ENCODE measurements around the gene NECAB2. TPM values are rescaled to one million over a fixed set of nuclear protein-coding genes. Genes with fewer than 3 reads are reported as not detected.

NECAB2 gene
- total and polyA plus RNA-seq, 2 of the 8 experiments (the other 6 are each of a cell fraction or from before 2014, with no cell fraction given) = 3.6 to 4.2 TPM

DNA sequence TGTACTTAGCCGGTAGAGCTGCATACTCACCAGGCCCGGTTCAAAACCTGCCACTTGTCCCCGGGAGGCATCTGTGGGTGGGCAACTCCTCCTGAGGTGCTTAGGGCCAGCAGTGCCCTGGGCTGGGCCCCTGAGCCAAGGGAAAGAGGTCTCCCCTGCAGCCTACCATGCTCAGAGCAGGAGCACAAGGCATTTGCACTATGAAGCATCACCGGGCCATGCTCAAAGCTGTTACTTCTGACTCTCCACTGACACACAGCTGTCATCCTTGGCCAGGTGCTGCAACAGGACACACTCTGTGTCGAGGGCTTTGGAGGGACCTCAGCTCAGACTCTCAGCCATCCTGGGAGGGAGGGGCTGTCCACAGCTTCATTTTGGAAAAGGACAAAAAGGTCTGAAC is 37.3 kb downstream of the NECAB2 start (continued):
- TF ChIP-seq EP300 (IDR thresholded peaks at IDR 0.05; ENCODE audit: borderline replicate concordance in 1 of 2, low read depth in 2 of 2, low read length in 2 of 2) (no peak), TCF12 (IDR thresholded peaks at IDR 0.05; ENCODE audit: low read depth, low read length) (no peak), RBBP5 (IDR thresholded peaks at IDR 0.05; ENCODE audit: borderline replicate concordance, low read depth, low read length) (no peak), ATF3 (IDR thresholded peaks at IDR 0.05; ENCODE audit: insufficient read depth, low read depth, low read length) (no peak), BCL11A (IDR thresholded peaks at IDR 0.05; ENCODE audit: low read depth in 2 of 2, low read length in 2 of 2) (no peak), SIX5 (IDR thresholded peaks at IDR 0.05; ENCODE audit: low read depth, low read length) (no peak)
